Stimulated activated CD8-positive, alpha-beta memory T cell treated with anti-CD3 and anti-CD28 coated beads, Interleukin-2, amount 100 ng/mL, for 48 hours (primary cell): Measurements from ENCODE around the gene TMX3.

Experiments
- DNase-seq, 2 donors: peaks; one replicate each; pipeline ENCODE4 v3.0.0-alpha.2; 2020; ENCODE audit warnings: low read depth in 2 of 2

The TMX3 gene

GRCh38 chr18:68707646-68708045 lies 7.3 kb downstream of the TMX3 start:
- DNase-seq, result no peak

- no peak for DNase-seq
Measured at GRCh38 chr18:68705119-68705518, 9.8 kb downstream of the TMX3 start.

GRCh38 chr18:68703326-68703725 lies 11.6 kb downstream of the TMX3 start:
- no peak for DNase-seq

GRCh38 chr18:68701353-68701752 lies 13.6 kb downstream of the TMX3 start:
- no peak for DNase-seq

DNA sequence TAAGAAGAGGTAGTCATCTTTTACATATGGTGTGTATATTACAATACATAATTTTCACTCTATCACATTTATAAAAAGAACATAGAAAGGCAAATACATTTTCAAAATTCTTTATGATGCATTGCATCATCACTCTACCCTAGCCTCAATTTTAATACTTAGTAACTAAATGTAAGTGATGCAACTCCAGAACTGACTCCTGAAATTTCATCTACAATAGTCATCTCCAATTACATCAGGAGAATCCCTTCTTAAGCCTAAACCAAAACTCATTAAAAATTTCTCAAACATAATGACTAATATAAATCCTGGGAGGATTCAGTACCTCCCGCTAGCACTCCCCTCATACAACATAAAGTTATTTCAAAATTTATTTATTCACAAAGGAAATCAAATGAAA lies 15.9 kb downstream of the TMX3 start:
- no peak for DNase-seq

DNA sequence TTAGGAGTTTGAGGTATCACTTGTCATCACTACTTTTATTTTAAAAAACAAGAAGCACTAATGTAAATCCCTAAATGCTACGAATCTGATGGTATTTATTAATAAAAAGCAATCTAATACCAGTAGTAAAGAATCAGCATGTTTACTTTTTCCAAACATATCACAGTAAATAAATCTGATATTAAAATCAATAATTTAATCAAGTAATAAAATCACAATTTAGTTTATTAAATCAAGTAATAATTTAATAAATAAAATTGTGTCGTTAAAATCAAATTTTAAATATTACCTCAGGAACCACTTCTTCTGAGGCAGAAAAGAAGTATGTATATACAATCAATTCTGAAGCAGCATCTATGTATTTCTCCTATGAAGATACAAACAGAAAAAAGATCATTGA lies 18.0 kb downstream of the TMX3 start:
- no peak for DNase-seq

DNA sequence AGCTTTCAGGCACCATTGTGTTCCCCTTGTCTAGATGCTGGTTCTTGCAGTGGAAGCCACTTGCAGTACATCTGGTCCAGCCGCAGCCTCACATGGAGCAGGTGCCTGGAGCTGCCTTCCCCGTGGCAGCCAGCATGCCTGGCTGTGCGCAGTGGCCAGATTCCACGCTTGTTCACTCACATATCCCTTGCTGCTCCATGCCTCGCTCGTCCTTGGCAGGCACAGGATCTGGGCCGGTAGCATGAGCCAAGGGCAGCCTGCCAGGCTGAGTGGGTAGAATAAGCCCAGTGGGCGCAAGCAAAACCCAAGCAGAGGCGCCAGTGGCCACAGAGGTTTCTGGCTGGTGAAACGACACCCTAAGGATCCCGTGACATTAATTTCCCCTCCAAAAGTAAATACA lies 20.6 kb downstream of the TMX3 start:
- no peak for DNase-seq

DNA sequence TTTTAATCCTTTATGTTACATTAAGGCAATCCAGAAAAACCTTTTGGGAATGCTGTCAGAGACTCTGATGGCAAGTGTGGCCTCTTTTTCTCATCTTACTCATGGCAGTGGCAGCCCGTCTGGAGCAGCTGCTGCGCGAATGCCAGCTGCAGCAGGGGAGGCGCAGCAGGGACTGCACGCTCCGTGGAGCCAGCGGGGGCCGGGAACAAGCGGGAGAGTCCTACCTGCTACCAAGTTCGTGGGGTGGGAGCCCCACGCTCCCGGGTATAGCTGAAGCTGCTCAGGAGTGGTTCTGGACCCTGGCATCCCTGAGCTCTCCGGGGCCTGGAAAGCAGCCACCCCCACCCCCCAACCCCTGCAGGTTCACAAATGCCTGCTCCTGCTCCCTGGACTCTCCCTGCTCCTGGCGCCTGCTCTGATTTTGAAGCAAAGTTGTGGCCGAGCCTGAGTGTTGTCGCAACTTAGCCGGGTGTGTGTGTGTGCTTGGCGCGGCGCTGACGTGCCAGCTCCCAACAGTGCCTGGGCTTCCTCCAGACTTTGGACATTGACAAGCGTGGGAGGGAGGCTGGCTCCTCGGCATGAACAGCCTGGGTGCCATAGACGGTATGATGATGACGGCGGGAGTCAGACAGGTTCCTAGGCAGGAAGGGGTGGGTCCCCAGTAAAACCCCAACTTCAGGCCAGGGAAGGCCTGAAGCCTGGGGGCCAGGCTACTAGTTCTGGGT lies 21.7 kb downstream of the TMX3 start:
- no peak for DNase-seq

GRCh38 chr18:68679528-68679927 lies 35.4 kb downstream of the TMX3 start:
- DNase-seq, result no peak

GRCh38 chr18:68676913-68677312 lies 38.0 kb downstream of the TMX3 start:
- no peak for DNase-seq

GRCh38 chr18:68667121-68667520 lies 47.8 kb downstream of the TMX3 start:
- DNase-seq, result no peak

DNA sequence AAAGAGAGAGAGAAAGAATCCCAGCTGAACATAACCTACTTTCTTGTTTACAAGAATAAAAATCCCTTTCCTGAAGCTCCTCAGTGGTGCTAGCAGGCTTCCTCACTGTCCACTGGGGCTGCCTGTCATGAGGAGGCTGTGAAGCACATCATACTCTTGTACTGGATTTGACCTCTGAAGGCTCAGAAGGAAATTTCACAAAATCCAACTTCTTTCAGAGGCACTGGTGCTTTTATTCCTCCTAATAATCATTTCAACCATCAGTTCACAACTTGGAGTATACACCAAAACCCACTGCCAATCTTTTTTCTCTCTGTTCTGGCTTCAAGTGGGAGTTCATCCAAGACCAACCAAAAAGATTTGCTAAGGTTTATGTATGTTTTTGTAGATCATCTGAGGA lies 48.5 kb downstream of the TMX3 start:
- DNase-seq, result no peak

DNA sequence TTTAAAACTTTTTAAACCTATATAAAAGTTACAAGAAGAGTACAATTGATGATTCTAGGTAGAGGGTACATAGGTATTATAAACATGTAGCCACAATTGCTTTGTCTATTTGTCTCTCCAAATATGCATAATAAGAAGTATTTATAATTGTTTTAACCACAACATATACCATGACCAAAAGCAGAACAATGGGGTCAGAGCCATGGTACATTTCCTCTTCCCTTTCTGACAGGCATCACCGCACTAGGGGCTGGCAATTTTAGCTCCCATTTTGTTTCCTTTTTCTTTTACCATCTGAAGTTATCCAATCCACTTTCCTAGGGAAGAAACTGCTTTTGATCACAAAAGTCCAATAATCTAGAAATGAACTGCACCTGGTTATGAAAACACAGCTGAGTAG lies 49.3 kb downstream of the TMX3 start:
- no peak for DNase-seq

DNA sequence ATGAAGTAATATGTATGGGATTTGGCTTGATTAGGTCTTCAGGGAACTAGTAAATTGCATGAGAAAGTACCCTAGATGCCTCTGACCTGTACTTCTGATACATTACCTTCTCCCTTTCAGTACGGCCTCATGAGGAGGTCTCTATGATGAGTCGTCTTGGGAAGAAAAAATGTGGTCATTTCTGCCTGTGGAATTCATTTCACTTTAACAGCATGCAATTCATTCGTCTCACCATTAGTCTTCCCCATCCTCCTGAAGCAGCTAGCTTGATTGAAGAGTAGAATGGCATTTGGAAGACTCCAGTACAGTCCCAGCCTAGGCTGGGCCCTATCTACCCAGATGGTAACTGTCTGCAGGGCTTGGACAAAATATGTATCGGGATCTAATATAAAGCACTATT lies 52.2 kb downstream of the TMX3 start:
- DNase-seq, result no peak

- DNase-seq, result no peak
Measured at GRCh38 chr18:68660354-68661183, 54.3 kb downstream of the TMX3 start.

- DNase-seq, result no peak
Measured at GRCh38 chr18:68648191-68648590, 66.7 kb downstream of the TMX3 start.

DNA sequence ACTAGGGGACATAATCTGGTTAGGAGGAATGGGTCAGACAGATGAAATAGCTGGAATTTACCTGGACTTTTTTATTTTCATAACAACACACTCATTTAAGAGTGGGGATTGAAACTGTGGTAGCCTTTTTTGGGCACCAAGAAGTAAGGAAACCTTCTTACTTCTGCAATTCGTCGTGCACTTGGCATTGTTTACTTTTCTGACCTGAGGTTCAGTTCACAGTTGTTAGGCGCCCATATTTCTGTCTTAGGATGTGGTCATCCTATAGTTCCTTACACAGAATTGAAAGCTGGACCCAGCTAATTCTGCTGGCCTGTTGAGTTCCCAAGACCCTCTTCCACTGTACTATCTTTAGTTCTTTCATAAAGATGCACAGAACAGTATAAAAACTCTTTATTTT lies 72.9 kb downstream of the TMX3 start:
- no peak for DNase-seq

- no peak for DNase-seq
Measured at GRCh38 chr18:68640861-68641260, 74.0 kb downstream of the TMX3 start.

GRCh38 chr18:68638613-68639012 lies 76.3 kb downstream of the TMX3 start:
- no peak for DNase-seq

GRCh38 chr18:68627812-68628211 lies 87.1 kb downstream of the TMX3 start:
- no peak for DNase-seq
